HepG2 (cell line): ENCODE data around the gene ACACB. TPM values are rescaled to one million over a fixed set of nuclear protein-coding genes. Genes with fewer than 3 reads are reported as not detected.

Source experiments
- ATF5 ChIP-seq: sonication (generic); formaldehyde crosslinking; IDR thresholded peaks from 2 replicates; pipeline ENCODE4 v1.4.0; 2020; ENCODE audit warnings: mild to moderate bottlenecking, low read depth, missing genetic modification reagents
- GTF3A ChIP-seq: sonication (generic); formaldehyde crosslinking; conservative IDR thresholded peaks from 2 replicates; pipeline ENCODE4 v1.4.0; 2020; ENCODE audit warnings: mild to moderate bottlenecking, missing genetic modification reagents
- HNRNPH1 ChIP-seq: fragments of 200-400 bp; formaldehyde crosslinking; optimal IDR thresholded peaks from 2 replicates; pipeline ENCODE3; 2017; ENCODE audit warnings: mild to moderate bottlenecking, low read depth, low read length
- POLR2AphosphoS2 ChIP-seq: IDR thresholded peaks from 2 replicates; pipeline ENCODE4 v1.6.1; 2011; ENCODE audit warnings: low read depth, low read length, improper control_type of control experiment
- PRMT3 ChIP-seq: sonication (generic); formaldehyde crosslinking; IDR thresholded peaks from 2 replicates; pipeline ENCODE4 v1.8.1; 2022; ENCODE audit warnings: low read depth, mild to moderate bottlenecking, moderate library complexity, missing genetic modification reagents, borderline replicate concordance
- SIX4 ChIP-seq: sonication (generic); formaldehyde crosslinking; IDR thresholded peaks from 2 replicates; pipeline ENCODE4 v1.4.0; 2020; ENCODE audit warnings: missing genetic modification reagents
- THRA ChIP-seq: sonication (generic); formaldehyde crosslinking; IDR thresholded peaks from 2 replicates; pipeline ENCODE4 v1.4.0; 2020; ENCODE audit warnings: missing genetic modification reagents, borderline replicate concordance
- TRIM22 ChIP-seq: fragments of 450-650 bp; IDR thresholded peaks from 2 replicates; pipeline ENCODE4 v1.6.1; 2017
- ZBTB34 ChIP-seq: sonication (generic); formaldehyde crosslinking; IDR thresholded peaks from 2 replicates; pipeline ENCODE4 v1.8.0; 2022; ENCODE audit warnings: mild to moderate bottlenecking, missing genetic modification reagents
- ZC3H4 ChIP-seq: sonication (generic); formaldehyde crosslinking; IDR thresholded peaks from 2 replicates; pipeline ENCODE4 v1.4.0; 2020; ENCODE audit warnings: missing genetic modification reagents, borderline replicate concordance
- ZNF24 ChIP-seq: fragments of 450-650 bp; IDR thresholded peaks from 2 replicates; pipeline ENCODE4 v1.6.1; 2017; ENCODE audit warnings: antibody characterized with exemption, mild to moderate bottlenecking
- ZNF496 ChIP-seq: sonication (generic); formaldehyde crosslinking; IDR thresholded peaks from 2 replicates; pipeline ENCODE4 v1.8.1; 2023; ENCODE audit warnings: mild to moderate bottlenecking, moderate library complexity, missing genetic modification reagents; ENCODE audit not compliant: insufficient replicate concordance
- ZNF557 ChIP-seq: sonication (generic); formaldehyde crosslinking; IDR thresholded peaks from 2 replicates; pipeline ENCODE4 v1.4.0; 2020; ENCODE audit warnings: missing genetic modification reagents
- ZNF646 ChIP-seq: sonication (generic); formaldehyde crosslinking; IDR thresholded peaks from 2 replicates; pipeline ENCODE4 v1.9.0; 2021; ENCODE audit warnings: mild to moderate bottlenecking, missing genetic modification reagents
- ZNF891 ChIP-seq: sonication (generic); formaldehyde crosslinking; IDR thresholded peaks from 2 replicates; pipeline ENCODE4 v1.5.0; 2020; ENCODE audit warnings: mild to moderate bottlenecking, missing genetic modification reagents
- ZSCAN29 ChIP-seq: sonication (generic); formaldehyde crosslinking; conservative IDR thresholded peaks from 2 replicates; pipeline ENCODE4 v1.4.0; 2020; ENCODE audit warnings: mild to moderate bottlenecking, missing genetic modification reagents
- polyA plus RNA-seq, 8 experiments: library from polyadenylated mRNA; depleted of rRNA in 3 of 8; stranded (reverse) in 7 of 8; unstranded in 1 of 8; fragments of >200 nt; fragmentation: Illumina TruSeq in 4 of 8; extraction: Trizol in 4 of 8; gene quantifications; 2 replicates each; pipeline versions ENCODE4 v1.2.1 to v1.2.3, GENCODE V29; 2011 to 2016; ENCODE audit warnings: low read depth in 4 of 8, missing spikeins in 1 of 8, mixed read lengths in 1 of 8; ENCODE audit not compliant: insufficient read depth in 1 of 8
- total RNA-seq, 5 experiments: library from RNA; depleted of rRNA; stranded (reverse); fragments of >200 nt; fragmentation: Illumina TruSeq; extraction: Trizol; gene quantifications; 2 replicates each; pipeline ENCODE4 v1.2.3, GENCODE V29; 2016; ENCODE audit warnings: low read depth in 1 of 5

The ACACB gene
- total and polyA plus RNA-seq, 2 of the 13 experiments (the other 11 are each of a cell fraction or from before 2014, with no cell fraction given): 6.2 to 8.6 TPM

GRCh38 chr12:109277899-109278762, 161.7 kb downstream of the ACACB start (continued):
- TF ChIP-seq ZNF24: no peak
- no peak for TF ChIP-seq POLR2AphosphoS2
- peak; percentile 82 for TF ChIP-seq ZBTB34
- TF ChIP-seq ZNF557 (CRISPR knock-in tag): no peak
- no peak for TF ChIP-seq ZC3H4 (CRISPR knock-in tag)
- TF ChIP-seq ZNF891: no peak
- TF ChIP-seq SIX4: peak; percentile 99
- TF ChIP-seq TRIM22: no peak
- peak; percentile 80; the same call in 1 of the 2 replicates for TF ChIP-seq ZSCAN29 (CRISPR knock-in tag)
- no peak for TF ChIP-seq ZNF646 (CRISPR knock-in tag)
- TF ChIP-seq ZNF496: no peak
- TF ChIP-seq HNRNPH1: no peak
- TF ChIP-seq ATF5 (CRISPR knock-in tag): no peak
- peak; percentile 87 for TF ChIP-seq THRA (CRISPR knock-in tag)
- TF ChIP-seq GTF3A: no peak
- TF ChIP-seq PRMT3 (CRISPR knock-in tag): no peak
